Stimulated activated CD8-positive, alpha-beta memory T cell treated with anti-CD3 and anti-CD28 coated beads, Interleukin-7, amount 100 ng/mL, for 1 hour (primary cell): ENCODE data around the gene RNF17.
"Not testable (repeated sequence)": the region's sequence is repeated elsewhere in the genome, so short reads cannot be mapped to it uniquely, and the experiment has no call there.

Source experiments
- DNase-seq, 2 donors: peaks; one replicate each; pipeline ENCODE4 v3.0.0-alpha.2; 2020; ENCODE audit warnings: low read depth in 2 of 2

RNF17 gene

GRCh38 chr13:24742294-24742693, 21.7 kb upstream of the RNF17 start:
- DNase-seq, result no peak

DNA sequence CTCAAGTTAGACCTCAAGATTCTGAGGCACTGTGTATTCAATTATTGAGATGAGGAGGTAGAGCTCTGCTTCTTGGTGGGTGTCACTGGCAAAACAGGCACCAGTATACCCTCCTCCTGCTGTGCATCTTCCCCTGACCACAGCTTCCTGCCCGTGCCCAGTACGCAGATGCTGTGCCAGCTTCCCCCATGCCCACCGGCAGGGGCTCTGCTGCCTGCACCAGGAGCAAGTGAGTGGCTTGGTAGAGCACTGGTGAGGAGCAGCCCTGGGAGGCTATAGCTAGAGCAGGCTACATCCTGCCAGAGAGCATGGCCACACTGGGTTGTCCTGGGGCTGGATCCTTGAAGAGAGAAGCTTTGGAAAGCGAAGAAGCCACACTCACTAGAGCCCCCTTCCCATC, 21.0 kb upstream of the RNF17 start:
- DNase-seq, result no peak

- no peak for DNase-seq
Observed at GRCh38 chr13:24744247-24744646, 19.7 kb upstream of the RNF17 start.

GRCh38 chr13:24745516-24745860, 18.5 kb upstream of the RNF17 start:
- DNase-seq, result no peak

GRCh38 chr13:24745861-24746617, 17.9 kb upstream of the RNF17 start:
- no peak for DNase-seq

- no peak for DNase-seq
Observed at GRCh38 chr13:24746618-24747247, 17.2 kb upstream of the RNF17 start.

GRCh38 chr13:24747248-24748060, 16.5 kb upstream of the RNF17 start:
- no peak for DNase-seq

DNA sequence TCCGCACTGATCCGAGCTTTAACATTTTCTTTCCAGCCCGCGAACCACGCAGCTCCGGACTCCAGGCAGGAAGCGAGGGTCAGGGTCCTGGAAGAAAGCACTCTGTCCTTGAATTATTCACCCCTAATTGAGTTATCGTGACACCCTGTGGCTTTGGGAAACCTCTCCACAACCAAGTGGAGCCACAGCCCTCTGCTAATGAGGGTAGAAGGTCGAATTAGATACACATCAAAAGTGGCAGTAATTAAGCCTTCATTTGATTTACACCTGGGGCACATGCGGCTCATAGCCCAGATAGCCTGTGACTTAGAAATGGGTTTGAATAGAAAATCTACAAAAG, 15.9 kb upstream of the RNF17 start:
- no peak for DNase-seq

DNA sequence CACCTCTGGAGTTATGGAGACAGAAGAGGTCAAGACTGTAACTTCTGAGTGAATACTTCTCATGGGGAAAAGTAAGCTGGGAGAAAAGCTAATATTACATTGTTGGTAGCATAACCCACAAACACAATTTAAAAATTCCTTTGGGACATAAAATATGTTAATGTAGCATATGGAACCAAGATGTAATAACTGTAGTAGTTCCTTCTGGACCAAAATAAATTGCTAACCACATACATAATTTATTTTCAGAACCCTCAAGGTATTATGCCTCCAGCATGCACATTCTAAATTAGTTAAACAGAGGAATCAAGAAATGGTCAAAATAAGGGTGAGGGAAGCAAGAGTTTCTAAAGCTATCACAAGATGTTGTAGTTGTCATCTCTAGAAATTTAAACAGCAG, 4.8 kb upstream of the RNF17 start:
- DNase-seq, result no peak

- DNase-seq, result no peak
Observed at GRCh38 chr13:24764276-24764630, 284 bp downstream of the RNF17 start.

DNA sequence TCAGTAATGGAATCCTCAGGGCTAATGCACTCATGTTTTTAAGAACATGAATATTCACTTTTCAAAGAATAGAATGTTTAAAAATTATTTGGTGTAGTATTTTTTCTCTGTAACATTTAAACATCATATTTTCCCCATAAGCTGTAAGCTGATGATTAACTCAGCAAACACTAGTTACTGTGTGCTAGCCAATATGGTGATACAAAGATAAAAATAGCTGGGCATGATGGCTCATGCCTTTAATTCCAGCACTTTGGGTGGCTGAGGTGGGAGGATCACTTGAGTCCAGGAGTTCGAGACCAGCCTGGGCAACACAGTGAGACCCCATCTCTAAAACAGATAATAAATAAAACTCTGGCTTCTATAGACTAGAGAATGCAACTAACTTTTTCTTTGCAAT, 13.2 kb downstream of the RNF17 start:
- DNase-seq, result no peak

DNA sequence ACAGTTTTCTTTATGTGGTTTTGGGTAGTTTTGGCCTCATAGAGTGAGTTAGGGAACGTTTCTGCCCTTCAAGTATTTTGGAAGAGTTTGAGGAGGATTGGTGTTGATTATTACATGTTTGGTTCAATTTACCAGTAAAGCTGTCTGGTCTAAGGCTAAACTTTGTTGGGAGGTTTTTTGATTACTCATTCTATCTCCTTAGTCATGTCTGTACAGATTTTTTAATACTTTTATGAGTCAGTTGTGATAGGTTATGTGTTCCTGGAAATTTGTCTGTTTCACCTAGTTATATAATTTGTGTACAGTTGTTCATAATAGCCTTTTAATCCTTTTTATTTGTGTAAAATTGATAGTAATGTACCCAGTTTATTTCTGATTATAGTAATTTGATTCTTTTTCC, 20.4 kb downstream of the RNF17 start:
- DNase-seq, result no peak

DNA sequence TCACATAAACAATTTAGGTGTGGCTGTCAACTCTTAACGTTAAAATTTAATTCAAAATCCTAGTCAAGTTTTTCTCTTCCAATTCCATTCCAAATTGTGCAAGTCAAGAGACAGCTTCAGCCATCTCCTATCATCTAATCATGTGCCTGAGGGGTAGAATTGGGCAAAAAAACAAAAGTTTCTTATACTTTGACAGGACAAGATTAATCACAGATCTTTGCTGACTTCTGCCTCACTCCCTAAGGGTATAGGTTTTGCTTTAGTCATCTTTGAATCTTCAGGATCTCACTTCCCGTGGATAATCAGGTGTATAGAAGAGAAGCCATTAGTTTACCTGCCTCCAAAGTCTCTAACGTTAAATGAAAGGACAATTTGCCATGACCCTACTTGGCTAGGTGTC, 24.6 kb downstream of the RNF17 start:
- no peak for DNase-seq

- DNase-seq, result no peak
Observed at GRCh38 chr13:24802074-24802473, 38.1 kb downstream of the RNF17 start.

DNA sequence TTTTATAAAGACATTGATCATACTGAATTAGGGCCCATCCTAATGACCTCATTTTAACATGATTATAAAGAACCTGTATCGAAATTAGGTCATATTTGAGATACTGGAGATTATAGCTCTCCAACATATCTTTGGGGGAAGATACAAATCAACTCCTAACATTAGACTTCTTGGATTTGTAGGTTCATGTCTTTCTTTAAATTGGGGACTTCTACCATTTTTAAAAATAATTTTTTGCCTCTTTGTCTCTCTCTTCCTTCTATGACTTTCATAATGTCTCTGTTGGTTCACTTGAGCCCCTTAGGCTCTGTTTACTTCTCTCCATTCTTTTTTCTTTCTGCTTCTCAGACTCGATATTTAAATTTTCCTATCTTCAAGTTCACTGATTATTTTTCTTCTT, 57.2 kb downstream of the RNF17 start:
- no peak for DNase-seq

- no peak for DNase-seq
Observed at GRCh38 chr13:24822640-24823039, 58.7 kb downstream of the RNF17 start.

DNA sequence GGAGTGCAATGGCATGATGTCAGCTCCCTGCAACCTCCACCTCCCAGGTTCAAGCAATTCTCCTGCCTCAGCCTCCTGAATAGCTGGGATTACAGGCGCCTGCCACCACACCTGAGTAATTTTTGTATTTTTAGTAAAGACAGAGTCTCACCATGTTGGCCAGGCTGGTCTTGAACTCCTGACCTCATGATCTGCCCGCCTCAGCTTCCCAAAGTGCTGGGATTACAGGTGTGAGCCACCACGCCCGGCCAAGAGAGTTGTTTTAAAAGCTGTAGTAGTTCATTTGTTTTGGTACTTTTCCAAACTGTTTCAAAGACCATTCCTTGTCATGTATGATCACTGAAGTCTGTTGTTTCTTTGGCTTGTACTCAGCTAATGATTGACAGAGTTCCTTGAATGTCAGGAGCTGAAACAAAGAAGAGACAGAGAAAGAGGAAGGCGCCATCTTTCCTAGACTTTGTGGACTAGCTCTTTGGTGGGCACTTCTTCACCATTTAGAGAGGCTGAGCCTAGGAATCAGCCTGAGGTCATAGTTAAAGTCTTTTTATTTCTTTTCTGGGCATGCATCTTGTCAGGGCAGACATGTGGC, 59.2 kb downstream of the RNF17 start:
- not testable (repeated sequence) for DNase-seq

GRCh38 chr13:24827799-24828198, 63.8 kb downstream of the RNF17 start:
- no peak for DNase-seq

GRCh38 chr13:24834902-24835510, 71.0 kb downstream of the RNF17 start:
- no peak for DNase-seq

DNA sequence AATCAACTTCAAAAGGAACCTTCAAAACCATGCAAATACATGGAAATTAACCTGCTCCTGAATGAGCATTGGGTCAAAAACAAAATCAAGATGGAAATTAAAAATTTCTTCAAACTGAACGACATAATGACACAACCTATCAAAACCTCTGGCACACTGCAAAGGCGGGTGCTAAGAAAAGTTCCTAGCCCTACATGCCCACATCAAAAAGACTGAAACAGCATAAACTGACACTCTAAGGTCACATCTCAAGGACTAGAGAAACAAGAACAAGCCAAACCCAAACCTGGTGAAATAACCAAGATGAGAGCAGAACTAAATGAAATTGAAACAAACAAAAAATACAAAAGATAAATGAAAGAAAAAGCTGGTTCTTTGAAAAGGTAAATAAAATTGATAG, 73.6 kb downstream of the RNF17 start:
- DNase-seq, result not testable (repeated sequence)

DNA sequence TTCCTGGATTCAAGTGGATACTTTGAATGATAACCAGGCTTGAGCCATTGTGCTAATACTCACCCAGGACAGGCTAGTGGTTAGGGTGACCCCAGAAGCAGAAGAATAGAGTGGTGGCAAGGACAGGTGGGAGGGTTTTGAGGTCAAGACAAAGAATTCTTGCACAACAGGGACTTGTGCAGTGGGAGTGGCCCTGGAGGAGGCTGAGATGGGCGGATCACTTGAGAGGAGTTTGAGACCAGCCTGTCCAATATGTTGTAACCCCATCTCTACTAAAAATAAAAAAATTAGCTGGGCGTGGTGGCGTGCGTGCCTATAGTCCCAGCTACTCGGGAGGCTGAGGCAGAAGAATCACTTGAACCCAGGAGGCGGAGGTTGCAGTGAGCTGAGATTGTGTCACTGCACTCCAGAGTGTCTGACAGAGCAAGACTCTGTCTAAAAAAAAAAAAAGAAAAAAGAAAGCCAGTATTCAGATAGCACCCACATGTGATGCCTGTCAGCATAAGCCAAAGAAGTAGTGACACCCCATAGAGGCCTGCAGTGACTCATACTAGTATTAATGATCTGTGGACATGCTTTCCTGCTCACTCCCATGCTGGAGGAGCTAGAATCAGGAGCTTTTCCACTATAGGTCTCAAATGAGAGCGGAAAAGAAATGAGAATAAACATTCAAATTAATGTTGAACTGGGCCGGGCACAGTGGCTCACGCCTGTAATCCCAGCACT, 78.7 kb downstream of the RNF17 start:
- DNase-seq, result no peak

- no peak for DNase-seq
Observed at GRCh38 chr13:24851546-24851945, 87.6 kb downstream of the RNF17 start.
